ENCODE data around the gene POLD1.

Gene POLD1

DNA sequence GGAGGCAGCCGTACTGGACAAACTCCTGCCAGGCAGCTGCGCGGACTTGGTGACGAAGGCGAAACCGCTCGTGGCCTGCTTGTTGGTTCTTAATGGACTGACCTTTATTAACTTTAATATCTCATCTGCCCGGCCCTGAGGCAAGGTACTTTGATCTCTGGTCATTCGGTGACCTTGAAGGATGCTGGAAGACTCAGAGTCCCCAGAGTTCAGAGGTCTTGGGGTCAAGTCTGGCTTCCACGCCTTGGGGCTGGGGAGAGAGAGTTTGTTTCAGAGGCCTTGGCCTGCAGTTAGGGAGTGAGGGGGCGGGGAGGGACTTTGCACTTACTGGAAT lies 82.5 kb downstream of the POLD1 start:
- DNase-seq (ENCODE audit: low read depth): no peak

DNA sequence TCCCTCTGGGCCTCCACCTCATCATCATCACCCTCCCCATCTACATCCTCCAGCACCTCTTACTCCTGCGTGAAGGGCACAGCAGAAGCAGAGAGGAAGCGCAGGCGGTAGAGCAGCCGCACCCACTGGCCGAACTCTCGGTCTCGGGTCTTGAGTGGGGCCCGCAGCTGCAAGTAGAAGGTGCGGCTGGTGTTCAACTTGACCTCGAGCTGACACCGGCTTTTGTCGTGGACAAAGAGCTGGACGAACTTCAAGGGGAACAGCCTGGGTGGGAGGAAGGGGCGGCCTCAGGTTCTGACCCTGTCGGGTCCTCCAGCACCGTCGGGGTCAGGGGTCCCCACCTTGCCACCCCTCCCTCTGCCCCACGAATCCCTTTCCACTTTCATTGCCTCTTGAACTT lies 83.4 kb downstream of the POLD1 start:
- no peak for DNase-seq (ENCODE audit: low read depth)
